BLaER1 treated with 17β-estradiol and CSF1 and Interleukin-3, amounts not matched to agents 10 nM and 100 nM (cell line): ENCODE data around the gene TOMT.

Experiments used
- H3K27ac ChIP-seq, 11 experiments: shearing (Covaris generic); formaldehyde crosslinking; 2 replicates each; pipeline ENCODE4 v1.8.1; 2022
- H3K27me3 ChIP-seq, 11 experiments: shearing (Covaris generic); formaldehyde crosslinking; 2 replicates each; pipeline ENCODE4 v1.8.1; 2022
- H3K36me3 ChIP-seq, 11 experiments: shearing (Covaris generic); formaldehyde crosslinking; 2 replicates each; pipeline ENCODE4 v1.8.1; 2022
- H3K4me1 ChIP-seq, 10 experiments: shearing (Covaris generic); formaldehyde crosslinking; 2 replicates each; pipeline ENCODE4 v1.8.1; 2022
- H3K4me2 ChIP-seq, 11 experiments: shearing (Covaris generic); formaldehyde crosslinking; 2 replicates each; pipeline ENCODE4 v1.8.1; 2022
- H3K4me3 ChIP-seq, 10 experiments: shearing (Covaris generic); formaldehyde crosslinking; 2 replicates each; pipeline ENCODE4 v1.8.1; 2022
- H3K9ac ChIP-seq, 11 experiments: shearing (Covaris generic); formaldehyde crosslinking; 2 replicates each; pipeline ENCODE4 v1.8.1; 2022
- H3K9me3 ChIP-seq, 11 experiments: shearing (Covaris generic); formaldehyde crosslinking; replicated peaks in 1 of 11; 2 replicates each; pipeline ENCODE4 v1.8.1; 2022
- H4K20me1 ChIP-seq, 11 experiments: shearing (Covaris generic); formaldehyde crosslinking; 2 replicates each; pipeline ENCODE4 v1.8.1; 2022
- Cebpa-rat ChIP-seq, 11 experiments: shearing (Covaris generic); IDR thresholded peaks; 2 replicates each; pipeline ENCODE4 v1.8.1; 2022

TOMT gene

GRCh38 chr11:72111300-72112142 lies 5.8 kb downstream of the TOMT start:
- Histone ChIP-seq H3K4me1 (peaks cover 17 to 26% (median 18%) of the 10 kb centered on the region in 10 experiments), H3K27me3 (no peaks in the 10 kb centered on the region), H3K9me3 (no peaks in the 10 kb centered on the region), H3K36me3 (peaks cover 13 to 45% (median 30%) of the 10 kb centered on the region in 11 experiments; a peak in 20 of 22 replicates), H4K20me1 (no peaks in the 10 kb centered on the region), H3K9ac (peak overlapping the region; percentile 89 to 98 (median 94)), H3K4me2 (peak overlapping the region; percentile 73 to 95 (median 89)), H3K27ac (peak overlapping the region; percentile 93 to 99 (median 97)), H3K4me3 (peak overlapping the region; percentile 53 to 77 (median 64))
- TF ChIP-seq Cebpa-rat (IDR thresholded peaks at IDR 0.05) = no peak

GRCh38 chr11:72112143-72112977 lies 6.6 kb downstream of the TOMT start, which contains the start of gene ANAPC15:
TSS of gene ANAPC15 (minus strand) at chr11:72112695. CDS start at chr11:72111276, 1,419 bp downstream.
- no peak for TF ChIP-seq Cebpa-rat (IDR thresholded peaks at IDR 0.05)
- Histone ChIP-seq H3K27ac (peak within 1 kb of the TSS; percentile 93 to 99 (median 97)), H3K4me1 (peaks cover 17 to 26% (median 18%) of the 10 kb centered on the region in 10 experiments), H3K27me3 (no peaks in the 10 kb centered on the region), H3K9ac (peak within 1 kb of the TSS; percentile 89 to 98 (median 94)), H4K20me1 (no peaks in the 10 kb centered on the region), H3K4me3 (peak within 1 kb of the TSS; percentile 53 to 77 (median 64)), H3K36me3 (peaks cover 13 to 38% (median 30%) of the 10 kb centered on the region in 11 experiments; a peak in 20 of 22 replicates), H3K9me3 (no peaks in the 10 kb centered on the region), H3K4me2 (peak within 1 kb of the TSS; percentile 82 to 95 (median 89))

- H3K27ac ChIP-seq = peak overlapping the region; percentile 93 to 99 (median 97)
- H3K4me2 ChIP-seq = peak overlapping the region; percentile 59 to 91 (median 80)
- peaks cover 11 to 30% (median 22%) of the 10 kb centered on the region in 11 experiments; a peak in 20 of 22 replicates for H3K36me3 ChIP-seq
Observed at GRCh38 chr11:72112978-72113808, 7.5 kb downstream of the TOMT start.

GRCh38 chr11:72114570-72114969 lies 8.8 kb downstream of the TOMT start:
- Histone ChIP-seq H3K4me3 (no peak overlapping the region), H3K9ac (no peak overlapping the region), H3K9me3 (no peaks in the 10 kb centered on the region), H3K4me1 (peaks cover 17 to 26% (median 18%) of the 10 kb centered on the region in 10 experiments), H3K36me3 (peaks cover under 1 to 16% (median 13%) of the 10 kb centered on the region in 11 experiments; a peak in 20 of 22 replicates), H3K27me3 (no peaks in the 10 kb centered on the region), H3K4me2 (no peak overlapping the region), H3K27ac (no peak overlapping the region), H4K20me1 (no peaks in the 10 kb centered on the region)
- TF ChIP-seq Cebpa-rat (IDR thresholded peaks at IDR 0.05) = no peak

More at GRCh38 chr11:72112978-72113808, 7.5 kb downstream of the TOMT start:
- H3K27me3 ChIP-seq = no peaks in the 10 kb centered on the region
- TF ChIP-seq Cebpa-rat (IDR thresholded peaks at IDR 0.05) = no peak
- H3K4me1 ChIP-seq = peaks cover 17 to 26% (median 18%) of the 10 kb centered on the region in 10 experiments
- no peaks in the 10 kb centered on the region for H4K20me1 ChIP-seq
- peak overlapping the region; percentile 89 to 98 (median 94); a peak in 21 of 22 replicates for H3K9ac ChIP-seq
- H3K9me3 ChIP-seq = no peaks in the 10 kb centered on the region
- H3K4me3 ChIP-seq = peak overlapping the region; percentile 53 to 77 (median 64)

GRCh38 chr11:72116019-72116755 lies 10.5 kb downstream of the TOMT start:
- no peak overlapping the region for H3K4me3 ChIP-seq
- peaks cover 13 to 15% (median 15%) of the 10 kb centered on the region in 10 experiments for H3K4me1 ChIP-seq
- H3K27me3 ChIP-seq = no peaks in the 10 kb centered on the region
- H3K36me3 ChIP-seq = peaks cover 0 to under 1% (median 0%) of the 10 kb centered on the region in 11 experiments; a peak in 1 of 22 replicates
- H3K4me2 ChIP-seq = no peak overlapping the region
- no peaks in the 10 kb centered on the region for H3K9me3 ChIP-seq
- TF ChIP-seq Cebpa-rat (IDR thresholded peaks at IDR 0.05) = no peak
- H4K20me1 ChIP-seq = no peaks in the 10 kb centered on the region
- H3K9ac ChIP-seq = no peak overlapping the region
- no peak overlapping the region for H3K27ac ChIP-seq

- Histone ChIP-seq H3K27me3 (no peaks in the 10 kb centered on the region; a peak in 1 of 22 replicates), H3K4me2 (no peak overlapping the region), H3K4me3 (no peak overlapping the region), H3K4me1 (no peaks in the 10 kb centered on the region), H3K9ac (no peak overlapping the region), H3K27ac (no peak overlapping the region), H3K9me3 (peaks cover 5 to 13% (median 7%) of the 10 kb centered on the region in 11 experiments), H4K20me1 (no peaks in the 10 kb centered on the region), H3K36me3 (no peaks in the 10 kb centered on the region)
- TF ChIP-seq Cebpa-rat (IDR thresholded peaks at IDR 0.05) = no peak
Observed at GRCh38 chr11:72119198-72119597, 13.5 kb downstream of the TOMT start.

- Histone ChIP-seq H3K4me2 (no peak overlapping the region), H3K4me1 (no peaks in the 10 kb centered on the region), H3K27me3 (no peaks in the 10 kb centered on the region; a peak in 1 of 22 replicates), H3K9me3 (peaks cover 23 to 31% (median 25%) of the 10 kb centered on the region in 11 experiments), H3K27ac (no peak overlapping the region), H3K4me3 (no peak overlapping the region), H3K36me3 (no peaks in the 10 kb centered on the region), H4K20me1 (no peaks in the 10 kb centered on the region), H3K9ac (no peak overlapping the region)
- no peak for TF ChIP-seq Cebpa-rat (IDR thresholded peaks at IDR 0.05)
Observed at GRCh38 chr11:72120930-72121329, 15.2 kb downstream of the TOMT start.

GRCh38 chr11:72122607-72123006 lies 16.9 kb downstream of the TOMT start:
- H3K4me1 ChIP-seq = no peaks in the 10 kb centered on the region
- peaks cover 39 to 47% (median 41%) of the 10 kb centered on the region in 11 experiments for H3K9me3 ChIP-seq
- no peak overlapping the region for H3K4me2 ChIP-seq
- H3K27ac ChIP-seq = no peak overlapping the region
- no peaks in the 10 kb centered on the region for H4K20me1 ChIP-seq
- no peaks in the 10 kb centered on the region for H3K36me3 ChIP-seq
- no peak overlapping the region for H3K9ac ChIP-seq
- TF ChIP-seq Cebpa-rat (IDR thresholded peaks at IDR 0.05) = no peak
- H3K27me3 ChIP-seq = no peaks in the 10 kb centered on the region; a peak in 1 of 22 replicates
- no peak overlapping the region for H3K4me3 ChIP-seq
